Endodermal cell (in vitro differentiated cells): ENCODE results near the gene ADCY10. TPM values are rescaled to one million over a fixed set of nuclear protein-coding genes. Genes with fewer than 3 reads are reported as not detected.

ENCODE experiments used
- DNase-seq: peaks from one replicate; pipeline ENCODE4 v3.0.0-alpha.2; 2017
- H3K27ac ChIP-seq: 2 replicates; pipeline ENCODE4 v1.5.1; 2013; ENCODE audit warnings: mild to moderate bottlenecking, low read depth, low read length, moderate library complexity
- H3K27me3 ChIP-seq: 2 replicates; pipeline ENCODE4 v1.6.1; 2013; ENCODE audit warnings: mild to moderate bottlenecking, low read length, moderate library complexity; ENCODE audit not compliant: insufficient read depth, control insufficient read depth, poor library complexity, severe bottlenecking
- H3K36me3 ChIP-seq: 2 replicates; pipeline ENCODE4 v1.7.0; 2013; ENCODE audit warnings: mild to moderate bottlenecking, low read length, moderate library complexity; ENCODE audit not compliant: control insufficient read depth, insufficient read depth
- H3K4me1 ChIP-seq: one replicate; pipeline ENCODE4 v1.7.0; 2013; ENCODE audit warnings: low read length; ENCODE audit not compliant: control insufficient read depth, insufficient read depth
- H3K4me3 ChIP-seq: 2 replicates; pipeline ENCODE4 v1.5.1; 2013; ENCODE audit warnings: mild to moderate bottlenecking, low read length, moderate library complexity
- H3K9ac ChIP-seq: 2 replicates; pipeline ENCODE4 v1.6.1; 2013; ENCODE audit warnings: mild to moderate bottlenecking, low read length, moderate library complexity; ENCODE audit not compliant: poor library complexity, severe bottlenecking; ENCODE audit errors: extremely low read depth
- H3K9me3 ChIP-seq: 2 replicates; pipeline ENCODE4 v1.6.1; 2013; ENCODE audit warnings: mild to moderate bottlenecking, low read length, moderate library complexity; ENCODE audit not compliant: control insufficient read depth
- H3K27ac Mint-ChIP-seq: 2 replicates; pipeline ENCODE4 v1.8.0; 2020; ENCODE audit warnings: mixed read lengths
- H3K27me3 Mint-ChIP-seq: 2 replicates; pipeline ENCODE4 v1.8.0; 2021; ENCODE audit warnings: mild to moderate bottlenecking, mixed read lengths; ENCODE audit not compliant: insufficient read depth
- H3K36me3 Mint-ChIP-seq: 2 replicates; pipeline ENCODE4 v1.8.0; 2020; ENCODE audit warnings: low read depth, mixed read lengths
- H3K4me1 Mint-ChIP-seq: 2 replicates; pipeline ENCODE4 v1.8.0; 2020; ENCODE audit warnings: mixed read lengths
- H3K4me3 Mint-ChIP-seq: 2 replicates; pipeline ENCODE4 v1.8.0; 2020; ENCODE audit warnings: mild to moderate bottlenecking, moderate library complexity, mixed read lengths
- H3K9me3 Mint-ChIP-seq: 2 replicates; pipeline ENCODE4 v1.8.0; 2020; ENCODE audit warnings: mild to moderate bottlenecking, mixed read lengths
- WGBS, 2 experiments: methylation state at CpG; one replicate each; pipeline versions ENCODE4 v1.1.5 to v1.1.7; 2013; ENCODE audit warnings: missing lambda C conversion rate in 2 of 2, mixed read lengths in 1 of 2; ENCODE audit not compliant: insufficient coverage in 1 of 2, insufficient read length in 1 of 2; 5-methylcytosine and 5-hydroxymethylcytosine counted together
- total RNA-seq, 2 donors: library from RNA; stranded (reverse); fragmentation: NEBNext Ultra II Directional in 1 of 2; extraction: Animal tissue kit (Norgen Biotek cat#: 25700) in 1 of 2; gene quantifications; 2 replicates in 1 of 2; 3 replicates in 1 of 2; pipeline ENCODE4 v1.2.1, GENCODE V29; 2021
- TF ChIP-seq, protein P1 (sequence below): fragments of 200-600 bp; sonication (generic); conservative IDR thresholded peaks from 2 replicates; pipeline ENCODE4 v1.5.0; 2021; ENCODE audit warnings: antibody characterized with exemption, mild to moderate bottlenecking

ADCY10 gene
- total RNA-seq, 2 donors from 2014 or later, result 0.13 TPM; not detected in 1

DNA sequence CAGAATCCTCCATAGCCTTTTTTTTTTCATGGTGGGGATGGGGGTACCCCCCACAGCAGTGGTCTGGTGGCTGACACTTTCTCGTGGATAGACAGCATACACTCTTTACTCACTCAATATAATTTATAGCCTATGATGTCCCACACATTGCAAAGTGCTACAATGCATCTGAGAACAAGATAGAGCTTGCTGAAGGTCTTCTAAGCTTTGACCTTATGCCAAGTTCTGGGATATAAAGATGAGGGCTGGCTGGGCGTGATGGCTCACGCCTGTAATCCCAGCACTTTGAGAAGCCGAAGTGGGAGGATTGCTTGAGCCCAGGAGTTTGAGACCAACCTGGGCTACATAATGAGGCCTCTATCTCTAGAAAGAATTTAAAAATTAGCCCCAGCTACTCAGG, 114.2 kb downstream of the ADCY10 start:
- H3K4me3 ChIP-seq, result no peak overlapping the region

DNA sequence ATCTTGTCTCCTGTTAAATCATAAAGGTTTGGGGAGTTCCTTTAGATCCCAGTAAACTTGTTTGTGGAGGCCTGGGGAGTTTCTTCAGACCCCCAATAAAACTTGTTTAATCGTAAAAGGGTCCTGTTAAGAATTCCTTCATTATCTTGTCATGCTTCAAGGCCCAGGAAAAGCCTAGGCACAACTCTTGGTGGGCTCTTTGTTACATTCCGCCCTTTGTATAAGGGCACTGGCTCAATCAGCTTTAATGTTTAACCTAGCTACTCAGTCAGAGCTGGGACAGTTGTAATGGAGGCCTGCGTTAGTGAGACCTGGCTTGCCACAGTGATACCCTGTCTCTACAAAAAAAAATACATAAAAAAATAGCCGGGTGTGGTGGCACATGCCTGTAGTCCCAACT, 115.0 kb downstream of the ADCY10 start:
- WGBS, 2 experiments, result 91 to 92% methylated on average over 3 to 4 of the region's 4 CpGs
- no peak overlapping the region for H3K27ac ChIP-seq
- H3K9ac ChIP-seq, result no peak overlapping the region
- Mint-ChIP-seq H3K27ac (peak overlapping the region; percentile 87), H3K27me3 (no peaks in the 10 kb centered on the region), H3K4me1 (peaks cover 27% of the 10 kb centered on the region), H3K36me3 (peaks cover 28% of the 10 kb centered on the region), H3K9me3 (peaks cover 16% of the 10 kb centered on the region), H3K4me3 (no peak overlapping the region)
- no peaks in the 10 kb centered on the region for H3K27me3 ChIP-seq
- H3K4me1 ChIP-seq, result peaks cover 8% of the 10 kb centered on the region
- DNase-seq, result no peak
- no peak overlapping the region for H3K4me3 ChIP-seq
- TF ChIP-seq, protein P1, sequence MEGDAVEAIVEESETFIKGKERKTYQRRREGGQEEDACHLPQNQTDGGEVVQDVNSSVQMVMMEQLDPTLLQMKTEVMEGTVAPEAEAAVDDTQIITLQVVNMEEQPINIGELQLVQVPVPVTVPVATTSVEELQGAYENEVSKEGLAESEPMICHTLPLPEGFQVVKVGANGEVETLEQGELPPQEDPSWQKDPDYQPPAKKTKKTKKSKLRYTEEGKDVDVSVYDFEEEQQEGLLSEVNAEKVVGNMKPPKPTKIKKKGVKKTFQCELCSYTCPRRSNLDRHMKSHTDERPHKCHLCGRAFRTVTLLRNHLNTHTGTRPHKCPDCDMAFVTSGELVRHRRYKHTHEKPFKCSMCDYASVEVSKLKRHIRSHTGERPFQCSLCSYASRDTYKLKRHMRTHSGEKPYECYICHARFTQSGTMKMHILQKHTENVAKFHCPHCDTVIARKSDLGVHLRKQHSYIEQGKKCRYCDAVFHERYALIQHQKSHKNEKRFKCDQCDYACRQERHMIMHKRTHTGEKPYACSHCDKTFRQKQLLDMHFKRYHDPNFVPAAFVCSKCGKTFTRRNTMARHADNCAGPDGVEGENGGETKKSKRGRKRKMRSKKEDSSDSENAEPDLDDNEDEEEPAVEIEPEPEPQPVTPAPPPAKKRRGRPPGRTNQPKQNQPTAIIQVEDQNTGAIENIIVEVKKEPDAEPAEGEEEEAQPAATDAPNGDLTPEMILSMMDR, result no peak
- peaks cover 16% of the 10 kb centered on the region for H3K9me3 ChIP-seq
- no peaks in the 10 kb centered on the region for H3K36me3 ChIP-seq

More for the DNA sequence above, 114.2 kb downstream of the ADCY10 start:
- H3K4me1 ChIP-seq, result peaks cover 8% of the 10 kb centered on the region
- H3K27ac ChIP-seq, result no peak overlapping the region
- peaks cover 17% of the 10 kb centered on the region for H3K9me3 Mint-ChIP-seq
- peaks cover 24% of the 10 kb centered on the region for H3K36me3 Mint-ChIP-seq
- H3K9ac ChIP-seq, result no peak overlapping the region
- no peaks in the 10 kb centered on the region for H3K36me3 ChIP-seq
- H3K27ac Mint-ChIP-seq, result no peak overlapping the region
- H3K27me3 Mint-ChIP-seq, result no peaks in the 10 kb centered on the region
- H3K9me3 ChIP-seq, result peaks cover 20% of the 10 kb centered on the region
- WGBS, 2 experiments, result 42 to 66% methylated on average over 2 to 4 of the region's 4 CpGs
- TF ChIP-seq, protein P1, result no peak
- peaks cover 27% of the 10 kb centered on the region for H3K4me1 Mint-ChIP-seq
- H3K4me3 Mint-ChIP-seq, result no peak overlapping the region
- H3K27me3 ChIP-seq, result no peaks in the 10 kb centered on the region
- DNase-seq, result no peak

DNA sequence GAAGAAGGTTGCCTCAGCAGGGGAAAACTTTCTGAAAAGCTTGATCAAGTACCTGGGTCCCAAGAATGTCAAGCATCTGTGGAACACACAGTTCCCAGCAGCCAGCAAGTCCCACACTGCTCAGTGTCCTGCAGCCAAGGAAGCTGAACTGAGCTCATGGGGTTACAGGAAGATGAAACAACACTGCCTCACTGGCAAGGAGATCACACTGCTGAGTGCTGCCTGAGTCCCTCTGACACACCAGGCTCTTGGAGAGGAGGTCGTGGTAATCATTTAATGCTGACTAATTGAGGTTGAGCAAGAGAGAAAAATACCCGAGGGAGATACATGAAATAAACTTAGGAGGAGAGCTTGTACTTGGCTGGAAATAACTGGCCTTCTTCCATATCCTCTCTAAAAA, 116.9 kb downstream of the ADCY10 start:
- no peak overlapping the region for H3K9ac ChIP-seq
- H3K36me3 Mint-ChIP-seq, result peaks cover 24% of the 10 kb centered on the region
- peaks cover 27% of the 10 kb centered on the region for H3K4me1 Mint-ChIP-seq
- peaks cover 2% of the 10 kb centered on the region for H3K9me3 ChIP-seq
- H3K36me3 ChIP-seq, result no peaks in the 10 kb centered on the region
- TF ChIP-seq, protein P1, result no peak
- peak; percentile 86 for DNase-seq
- H3K9me3 Mint-ChIP-seq, result peaks cover 2% of the 10 kb centered on the region
- H3K4me1 ChIP-seq, result peaks cover 8% of the 10 kb centered on the region
- no peaks in the 10 kb centered on the region for H3K27me3 ChIP-seq
- peak overlapping the region; percentile 64 for H3K27ac Mint-ChIP-seq
- H3K27me3 Mint-ChIP-seq, result no peaks in the 10 kb centered on the region
- H3K4me3 ChIP-seq, result no peak overlapping the region
- H3K27ac ChIP-seq, result no peak overlapping the region
- no peak overlapping the region for H3K4me3 Mint-ChIP-seq
- WGBS, 2 experiments, result 77% methylated on average over 2 of the region's 2 CpGs; no CpG with 5 or more reads in 1 of the 2 experiments
